Tibial artery (tissue), 4 donors: ENCODE data around the gene RPA3.

Experiments
- DNase-seq, 2 donors: peaks; one replicate each; pipeline ENCODE4 v3.0.0-alpha.2; 2019
- H3K27ac ChIP-seq, 2 donors: fragments of 200-600 bp; sonication (generic) in 1 of 2; 1 replicate in 1 of 2; 2 replicates in 1 of 2; pipeline ENCODE4 v1.5.1; 2018 to 2019; ENCODE audit warnings: mild to moderate bottlenecking in 1 of 2
- H3K27me3 ChIP-seq, 2 donors: fragments of 200-600 bp; sonication (generic) in 1 of 2; one replicate each; pipeline versions ENCODE4 v1.5.1 to v1.6.0; 2016 to 2019
- H3K36me3 ChIP-seq, 3 donors: fragments of 200-600 bp; sonication (generic) in 2 of 3; one replicate each; pipeline ENCODE4 v1.5.1; 2016 to 2019; ENCODE audit warnings: mild to moderate bottlenecking in 2 of 3
- H3K4me1 ChIP-seq, 4 donors: fragments of 200-600 bp; sonication (generic) in 2 of 4; 1 replicate in 3 of 4; 2 replicates in 1 of 4; pipeline ENCODE4 v1.5.1; 2016 to 2019
- H3K4me3 ChIP-seq, 2 donors: fragments of 200-600 bp; sonication (generic) in 1 of 2; 1 replicate in 1 of 2; 2 replicates in 1 of 2; pipeline ENCODE4 v1.5.1; 2018 to 2019; ENCODE audit warnings: mild to moderate bottlenecking in 2 of 2
- H3K9me3 ChIP-seq, 3 donors: fragments of 200-600 bp; sonication (generic) in 1 of 3; one replicate each; pipeline ENCODE4 v1.5.1; 2016 to 2019
- CTCF ChIP-seq, 2 experiments: fragments of 200-600 bp in 1 of 2; fragments of 450-650 bp in 1 of 2; IDR thresholded peaks; one replicate each; pipeline ENCODE4 v1.5.1; 2017 to 2019; ENCODE audit warnings: antibody characterized with exemption in 2 of 2, mild to moderate bottlenecking in 1 of 2, moderate library complexity in 1 of 2
- intact Hi-C: fragments of 100-400 bp; cut with DNase I; formaldehyde crosslinking; loops from one replicate; pipeline ENCODE4 v1.15.0; 2023; ENCODE audit warnings: low total_unique reads

RPA3 gene

GRCh38 chr7:7694542-7694941, 23.9 kb downstream of the RPA3 start:
- Histone ChIP-seq H3K9me3 (no peaks in the 10 kb centered on the region), H3K27me3 (no peaks in the 10 kb centered on the region), H3K4me3 (no peak overlapping the region), H3K27ac (peak overlapping the region in 1 of 2 donors; percentile 78), H3K36me3 (no peaks in the 10 kb centered on the region), H3K4me1 (peaks cover 0 to 57% (median 33%) of the 10 kb centered on the region in 4 donors)
- DNase-seq = no peak
- TF ChIP-seq CTCF (IDR thresholded peaks at IDR 0.05) = no peak
- intact Hi-C loops = no loop called here

- intact Hi-C loops = no loop called here
- H3K27ac ChIP-seq = no peak overlapping the region
- DNase-seq = no peak
- H3K36me3 ChIP-seq = no peaks in the 10 kb centered on the region
- no peak overlapping the region for H3K4me3 ChIP-seq
- H3K27me3 ChIP-seq = no peaks in the 10 kb centered on the region
- no peak for TF ChIP-seq CTCF (IDR thresholded peaks at IDR 0.05)
- H3K9me3 ChIP-seq = no peaks in the 10 kb centered on the region
- peaks cover 0 to 56% (median 29%) of the 10 kb centered on the region in 4 donors for H3K4me1 ChIP-seq
These were observed 24.5 kb downstream of the RPA3 start for GRCh38 chr7:7693881-7694280.

GRCh38 chr7:7688956-7689355, 29.5 kb downstream of the RPA3 start:
- TF ChIP-seq CTCF (IDR thresholded peaks at IDR 0.05) = no peak
- Histone ChIP-seq H3K27ac (peak overlapping the region; percentile 49 to 62), H3K36me3 (no peaks in the 10 kb centered on the region), H3K27me3 (no peaks in the 10 kb centered on the region), H3K9me3 (no peaks in the 10 kb centered on the region), H3K4me3 (no peak overlapping the region), H3K4me1 (peaks cover 0 to 33% (median 9%) of the 10 kb centered on the region in 4 donors)
- intact Hi-C loops = loop anchor here (10.0 kb wide), 2 partner anchors 66 to 526 kb away; no protein-coding TSS in a partner anchor
- DNase-seq = no peak

GRCh38 chr7:7688310-7688709, 30.1 kb downstream of the RPA3 start:
- no peak for DNase-seq
- intact Hi-C loops = loop anchor here (10.0 kb wide), 2 partner anchors 66 to 526 kb away; no protein-coding TSS in a partner anchor
- H3K27ac ChIP-seq = peak overlapping the region; percentile 49 to 62

GRCh38 chr7:7687800-7688199, 30.6 kb downstream of the RPA3 start:
- intact Hi-C loops = loop anchor here (10.0 kb wide), 2 partner anchors 67 to 527 kb away; no protein-coding TSS in a partner anchor
- Histone ChIP-seq H3K4me3 (peak overlapping the region; percentile 23 to 33), H3K27ac (peak overlapping the region; percentile 49 to 62), H3K27me3 (no peaks in the 10 kb centered on the region), H3K4me1 (peaks cover 0 to 38% (median 12%) of the 10 kb centered on the region in 4 donors), H3K36me3 (no peaks in the 10 kb centered on the region), H3K9me3 (no peaks in the 10 kb centered on the region)
- no peak for DNase-seq
- TF ChIP-seq CTCF (IDR thresholded peaks at IDR 0.05) = no peak

More at GRCh38 chr7:7688310-7688709, 30.1 kb downstream of the RPA3 start:
- no peaks in the 10 kb centered on the region for H3K36me3 ChIP-seq
- peaks cover 0 to 33% (median 9%) of the 10 kb centered on the region in 4 donors for H3K4me1 ChIP-seq
- H3K27me3 ChIP-seq = no peaks in the 10 kb centered on the region
- no peak for TF ChIP-seq CTCF (IDR thresholded peaks at IDR 0.05)
- H3K4me3 ChIP-seq = peak overlapping the region; percentile 23 to 33
- H3K9me3 ChIP-seq = no peaks in the 10 kb centered on the region
